Stimulated activated CD8-positive, alpha-beta memory T cell treated with anti-CD3 and anti-CD28 coated beads, Interleukin-12 subunit alpha, Interleukin-12 subunit beta, amount 100 ng/mL, for 24 hours (primary cell): ENCODE measurements around the gene MLPH.
A peak's percentile ranks its signal among the peaks of the same experiment; 100 is the strongest.
"Not testable (repeated sequence)": the region's sequence is repeated elsewhere in the genome, so short reads cannot be mapped to it uniquely, and the experiment has no call there.

ENCODE experiments used
- DNase-seq: peaks from one replicate; pipeline ENCODE4 v3.0.0-alpha.2; 2020; ENCODE audit errors: extremely low read depth

MLPH gene

GRCh38 chr2:237457388-237457941, 29.6 kb upstream of the MLPH start:
- no peak for DNase-seq

- no peak for DNase-seq
Measured at GRCh38 chr2:237458519-237458918, 28.5 kb upstream of the MLPH start.

- DNase-seq, result no peak
Measured at GRCh38 chr2:237459226-237459625, 27.8 kb upstream of the MLPH start.

GRCh38 chr2:237459741-237460174, 27.3 kb upstream of the MLPH start:
- DNase-seq, result no peak

- no peak for DNase-seq
Measured at GRCh38 chr2:237464757-237465391, 22.2 kb upstream of the MLPH start.

GRCh38 chr2:237465515-237466148, 21.4 kb upstream of the MLPH start:
- no peak for DNase-seq

GRCh38 chr2:237466211-237466610, 20.8 kb upstream of the MLPH start:
- DNase-seq, result no peak

- no peak for DNase-seq
Measured at GRCh38 chr2:237467447-237468179, 19.4 kb upstream of the MLPH start.

GRCh38 chr2:237469410-237469809, 17.6 kb upstream of the MLPH start:
- DNase-seq, result not testable (repeated sequence)

- DNase-seq, result no peak
Measured at GRCh38 chr2:237469849-237470248, 17.2 kb upstream of the MLPH start.

GRCh38 chr2:237470914-237471313, 16.1 kb upstream of the MLPH start:
- no peak for DNase-seq

GRCh38 chr2:237471438-237472186, 15.4 kb upstream of the MLPH start:
- DNase-seq, result no peak

GRCh38 chr2:237472187-237472712, 14.8 kb upstream of the MLPH start:
- no peak for DNase-seq

- no peak for DNase-seq
Measured at GRCh38 chr2:237472909-237473877, 13.9 kb upstream of the MLPH start.

GRCh38 chr2:237473878-237474441, 13.1 kb upstream of the MLPH start:
- DNase-seq, result no peak

GRCh38 chr2:237474442-237474911, 12.6 kb upstream of the MLPH start:
- no peak for DNase-seq

- DNase-seq, result peak; percentile 55
Measured at GRCh38 chr2:237474931-237475703, 11.9 kb upstream of the MLPH start.

GRCh38 chr2:237475704-237476141, 11.3 kb upstream of the MLPH start:
- no peak for DNase-seq

- DNase-seq, result no peak
Measured at GRCh38 chr2:237478095-237478494, 9.0 kb upstream of the MLPH start.
